Skeletal muscle cell (primary cell): ENCODE results near the gene PRPF40B.
"Not testable (repeated sequence)": the region's sequence is repeated elsewhere in the genome, so short reads cannot be mapped to it uniquely, and the experiment has no call there.

Source experiments
- DNase-seq: peaks from one replicate; pipeline ENCODE4 v3.0.0-alpha.2; 2010; ENCODE audit warnings: low read depth
- H3K4me3 ChIP-seq: 2 replicates; pipeline ENCODE4 v1.5.1; 2011; ENCODE audit warnings: low read depth, mild to moderate bottlenecking, control low read depth, low read length, moderate library complexity

Gene PRPF40B

DNA sequence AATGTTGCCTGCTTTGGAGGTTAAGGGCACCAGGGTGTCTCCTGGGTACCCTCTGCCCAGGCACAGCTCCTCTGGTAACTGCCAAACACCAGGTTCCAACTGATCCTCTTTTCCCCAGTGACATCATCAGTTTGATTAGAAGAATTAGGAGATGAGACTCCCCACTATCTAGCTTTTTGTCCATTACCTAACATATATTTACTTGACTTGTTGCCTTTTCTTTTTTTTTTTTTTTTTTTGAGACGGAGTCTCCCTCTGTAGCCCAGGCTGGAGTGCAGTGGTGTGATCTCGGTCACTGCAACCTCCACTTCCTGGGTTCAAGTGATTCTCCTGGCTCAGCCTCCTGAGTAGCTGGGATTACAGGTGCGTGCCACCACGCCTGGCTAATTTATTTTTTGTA, 17.8 kb upstream of the PRPF40B start, which contains the start of gene FAM186B:
FAM186B (minus strand) TSS at position 101 of the 400 bp plus-strand sequence. CDS start 162 bp downstream, outside the sequence.
- not testable (repeated sequence) for H3K4me3 ChIP-seq, DNase-seq

DNA sequence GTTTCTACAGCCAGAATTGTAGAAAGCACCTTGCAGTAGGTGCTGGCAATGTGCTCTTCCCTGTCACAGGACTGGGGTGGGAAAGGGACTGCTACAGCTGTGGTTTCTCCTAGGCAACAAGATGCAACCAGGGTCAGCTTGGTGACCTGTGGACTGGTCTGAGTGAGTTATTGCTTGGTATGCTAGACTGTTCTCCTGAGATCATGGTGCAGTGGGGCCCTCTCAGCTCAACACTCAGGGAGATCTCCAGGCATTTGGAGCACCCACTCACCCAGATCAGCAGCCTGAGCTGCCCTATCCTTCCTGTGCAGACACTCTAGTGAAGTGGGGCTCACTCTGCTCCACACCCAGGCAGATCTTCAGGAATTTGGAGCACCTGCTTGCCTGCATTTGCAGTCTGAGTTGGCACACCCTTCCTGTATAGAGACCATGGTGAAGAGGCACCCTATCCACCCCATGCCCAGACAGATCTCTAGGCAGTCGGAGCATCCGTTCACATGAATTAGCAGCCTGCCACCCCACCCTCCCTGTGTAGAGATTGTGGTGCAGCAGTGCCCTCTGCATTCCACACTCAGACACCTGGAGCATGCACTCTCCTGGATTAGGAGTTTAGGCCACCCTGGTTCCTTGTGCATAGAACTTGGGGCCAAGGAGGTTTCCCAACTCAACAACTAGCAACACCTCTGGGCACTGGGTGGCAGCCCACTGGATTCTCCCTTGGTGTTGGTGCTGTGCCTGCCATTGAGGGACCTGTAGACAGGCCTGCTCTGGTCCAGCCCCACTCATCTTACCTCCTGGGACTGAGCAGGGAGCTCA, 14.1 kb upstream of the PRPF40B start:
- DNase-seq = no peak
- H3K4me3 ChIP-seq = no peak overlapping the region

DNA sequence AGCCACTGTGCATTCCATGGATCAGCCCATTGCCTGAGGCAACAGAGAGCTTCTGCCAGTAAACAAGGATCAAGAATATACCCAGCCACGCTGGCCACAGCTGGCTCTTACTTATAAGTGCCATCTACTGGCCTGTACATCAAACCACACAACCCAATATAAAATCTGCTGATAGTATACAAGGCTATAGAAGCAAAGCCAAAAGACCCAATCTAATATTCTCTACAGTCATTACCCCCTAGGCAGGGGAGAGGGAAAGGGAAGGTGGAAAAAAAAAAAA, 13.5 kb upstream of the PRPF40B start:
- DNase-seq = no peak
- H3K4me3 ChIP-seq = no peak overlapping the region

DNA sequence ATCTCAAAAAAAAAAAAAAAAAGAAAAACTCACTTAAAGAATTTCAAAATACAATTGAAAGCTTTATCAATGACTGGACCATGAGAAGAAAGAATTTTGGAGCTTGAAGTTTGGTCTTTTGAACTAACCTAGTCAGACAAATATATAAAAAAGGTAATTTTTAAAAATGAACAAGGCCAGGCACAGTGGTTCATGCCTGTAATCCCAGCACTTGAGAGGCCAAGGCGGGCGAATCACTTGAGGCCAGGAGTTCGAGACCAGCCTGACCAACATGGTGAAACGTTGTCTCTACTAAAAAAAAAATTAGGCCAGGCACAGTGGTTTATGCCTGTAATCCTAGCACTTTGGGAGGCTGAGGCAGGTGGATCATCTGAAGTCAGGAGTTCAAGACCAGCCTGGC, 12.6 kb upstream of the PRPF40B start:
- H3K4me3 ChIP-seq, DNase-seq: not testable (repeated sequence)

DNA sequence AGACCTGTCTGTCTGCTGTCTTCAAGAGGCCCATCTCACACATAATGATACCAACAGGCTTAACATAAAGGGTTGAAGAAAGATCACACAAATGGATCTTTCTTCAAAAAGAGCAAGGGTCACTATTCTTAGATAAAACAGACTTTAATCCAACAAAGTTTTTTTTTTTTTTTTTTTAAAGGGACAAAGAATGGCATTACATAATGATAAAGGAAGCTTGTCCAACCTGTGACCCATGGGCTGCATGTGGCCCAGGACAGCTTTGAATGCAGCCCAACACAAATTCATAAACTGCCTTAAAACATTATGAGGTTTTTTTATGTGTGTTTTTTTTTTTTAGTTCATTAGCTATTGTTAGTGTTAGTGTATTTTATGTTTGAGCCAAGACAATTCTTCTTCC, 11.2 kb upstream of the PRPF40B start:
- no peak for DNase-seq
- H3K4me3 ChIP-seq = no peak overlapping the region

DNA sequence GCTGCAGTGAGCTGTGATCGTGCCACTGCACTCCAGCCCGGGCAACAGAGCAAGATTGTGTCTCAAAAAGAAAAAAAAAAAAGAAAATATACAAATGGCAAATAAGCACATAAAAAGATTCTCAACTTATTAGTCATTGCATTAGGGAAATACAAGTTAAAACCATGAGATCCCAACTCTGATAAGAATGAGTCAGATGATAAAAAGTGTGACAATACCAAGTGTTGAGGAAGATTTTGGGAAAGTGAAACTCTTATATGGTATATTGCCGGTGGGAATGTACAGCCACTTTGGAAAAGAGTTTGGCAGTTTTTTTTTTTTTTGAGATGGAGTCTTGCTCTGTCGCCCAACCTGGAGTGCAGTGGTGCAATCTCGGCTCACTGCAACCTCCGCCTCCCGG, 7.6 kb upstream of the PRPF40B start:
- H3K4me3 ChIP-seq = no peak overlapping the region
- no peak for DNase-seq

DNA sequence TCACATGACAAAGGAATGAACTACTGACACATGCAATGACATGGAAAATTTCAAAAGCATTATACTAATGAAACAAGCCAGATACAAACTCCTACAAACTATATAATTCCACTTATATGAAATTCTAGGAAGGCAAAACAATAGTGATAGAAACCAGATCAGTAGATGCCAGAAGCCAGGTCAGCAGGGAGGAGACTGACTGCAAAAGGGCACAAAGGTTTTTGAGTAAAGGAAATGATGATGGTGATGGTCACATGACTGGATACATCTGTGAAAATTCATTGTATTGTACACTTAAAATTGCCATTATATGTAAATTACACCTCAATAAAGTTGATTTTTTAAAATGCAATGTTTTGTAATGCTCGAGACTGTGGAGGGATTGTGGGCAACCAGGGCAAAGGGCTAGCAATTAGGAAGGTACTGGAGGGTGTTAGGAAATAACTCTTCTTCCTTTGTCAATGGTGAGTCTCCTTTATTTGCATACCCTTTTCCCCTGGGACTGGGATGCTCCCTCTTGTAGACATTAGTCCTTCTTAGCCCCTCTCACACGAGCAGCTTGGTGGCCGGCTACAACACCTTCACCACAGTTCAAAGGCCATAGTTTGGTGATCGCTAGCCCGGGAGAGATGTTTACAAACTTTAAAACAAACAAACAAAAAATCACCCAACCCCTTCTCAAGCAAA, 6.7 kb upstream of the PRPF40B start:
- DNase-seq = no peak
- no peak overlapping the region for H3K4me3 ChIP-seq

DNA sequence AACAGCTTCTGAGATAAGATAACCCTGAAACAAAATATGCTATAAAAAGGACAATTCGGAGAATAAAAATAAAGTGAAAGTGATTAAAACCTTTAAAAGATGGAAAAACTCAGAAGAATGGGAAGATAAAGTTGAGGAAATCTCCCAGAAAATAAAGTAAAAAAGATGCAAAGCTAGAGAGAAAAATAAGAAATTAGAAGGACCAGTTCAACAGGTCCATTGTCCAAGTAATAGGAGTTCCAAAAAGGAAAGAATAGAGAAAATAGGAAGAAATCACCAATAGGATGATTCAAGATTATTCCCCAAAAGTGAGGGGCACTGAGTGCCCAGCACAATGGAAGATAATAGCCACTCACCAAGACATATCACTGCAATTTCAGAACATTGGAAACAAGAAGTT, 4.8 kb upstream of the PRPF40B start:
- no peak overlapping the region for H3K4me3 ChIP-seq
- no peak for DNase-seq

DNA sequence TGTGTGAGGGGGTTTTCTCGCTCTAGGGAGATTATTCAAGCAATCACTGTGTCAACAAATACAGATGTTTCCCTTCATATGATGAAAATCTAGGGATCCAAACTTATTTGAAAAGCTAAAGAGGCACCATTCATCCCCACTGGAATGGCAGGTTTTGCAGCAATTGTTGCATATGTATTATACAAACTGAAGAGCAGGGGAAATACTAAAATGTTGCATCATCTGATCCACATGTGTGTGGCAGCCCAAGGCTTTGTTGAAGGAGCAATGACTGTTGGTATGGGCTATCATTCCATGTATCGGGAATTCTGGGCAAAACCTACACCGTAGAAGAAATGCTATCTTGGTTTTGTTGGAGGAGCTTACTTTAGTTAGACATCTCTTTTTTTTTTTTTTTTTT, 4.1 kb upstream of the PRPF40B start:
- no peak overlapping the region for H3K4me3 ChIP-seq
- no peak for DNase-seq

DNA sequence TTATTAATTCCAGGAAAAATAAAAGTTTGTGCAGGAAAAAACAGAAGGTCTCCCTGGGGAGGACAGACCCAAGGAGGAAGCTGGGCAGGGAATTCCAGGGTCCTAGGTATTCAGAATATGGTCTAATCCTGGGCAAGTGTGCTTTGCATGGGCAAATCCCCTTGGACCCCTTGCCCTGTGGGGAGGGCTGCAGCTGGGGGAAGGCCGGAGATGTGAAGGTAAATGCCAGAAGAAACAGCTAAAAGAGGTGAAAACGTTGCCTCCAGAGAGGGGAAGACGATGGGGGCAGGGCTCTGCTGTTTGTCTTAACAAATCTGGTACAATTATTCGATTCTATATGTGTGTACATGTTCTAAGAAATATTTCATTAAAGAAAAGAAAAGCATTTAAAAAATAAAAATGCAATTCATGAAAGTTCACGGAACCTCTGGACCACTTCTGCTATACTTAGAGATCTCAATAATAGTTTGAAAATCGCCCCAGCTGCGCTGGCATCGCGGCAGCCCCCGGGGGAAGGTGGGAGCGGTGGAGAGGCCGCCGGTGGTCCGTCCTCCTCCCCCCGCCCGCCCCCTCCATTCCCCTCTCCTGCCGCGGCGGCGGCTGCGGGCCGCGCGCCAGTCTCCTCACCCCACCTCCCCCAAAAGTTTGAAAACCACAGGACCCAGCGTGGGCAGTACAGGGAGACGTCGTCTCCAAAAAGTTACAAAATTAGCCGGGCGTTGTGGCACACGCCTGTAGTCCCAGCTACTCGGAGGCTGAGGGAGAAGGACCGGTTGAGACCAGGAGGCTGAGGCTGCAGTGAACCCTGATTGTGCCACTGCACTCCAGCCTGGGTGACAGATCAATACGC, 1.5 kb upstream of the PRPF40B start:
- H3K4me3 ChIP-seq = peak overlapping the region; percentile 64
- DNase-seq = no peak

DNA sequence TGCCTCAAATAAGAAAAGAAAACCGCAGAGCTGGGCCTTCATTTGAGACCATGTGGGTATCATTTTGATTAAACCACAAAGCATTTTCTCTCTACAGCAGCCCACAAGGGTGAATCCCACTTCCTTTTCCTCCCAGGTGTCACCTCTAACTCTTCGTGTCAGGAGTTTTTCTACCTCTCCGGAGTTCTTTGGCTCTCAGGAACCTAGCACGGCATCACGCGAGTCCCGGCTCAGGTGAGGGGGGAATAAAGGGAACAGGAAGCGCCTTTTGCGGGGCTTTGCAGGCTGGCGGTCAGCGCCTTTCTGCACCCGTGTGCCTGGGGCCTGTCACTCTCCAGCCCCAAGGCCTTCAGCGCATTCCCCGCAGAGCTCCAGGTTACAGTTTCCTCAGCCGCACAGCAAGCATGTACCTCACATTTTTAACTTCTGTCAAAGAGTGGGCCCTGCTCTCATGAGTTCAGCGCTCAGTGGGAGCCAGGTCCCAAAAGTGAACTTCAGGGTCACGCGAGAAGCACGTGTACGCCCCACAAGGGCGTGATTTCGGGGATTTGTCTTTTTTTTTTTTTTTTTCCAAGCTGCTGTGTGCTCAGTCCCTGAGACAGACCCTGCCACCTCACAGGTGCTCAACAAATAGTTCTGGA, 740 bp upstream of the PRPF40B start:
- peak overlapping the region; percentile 64 for H3K4me3 ChIP-seq
- no peak for DNase-seq

DNA sequence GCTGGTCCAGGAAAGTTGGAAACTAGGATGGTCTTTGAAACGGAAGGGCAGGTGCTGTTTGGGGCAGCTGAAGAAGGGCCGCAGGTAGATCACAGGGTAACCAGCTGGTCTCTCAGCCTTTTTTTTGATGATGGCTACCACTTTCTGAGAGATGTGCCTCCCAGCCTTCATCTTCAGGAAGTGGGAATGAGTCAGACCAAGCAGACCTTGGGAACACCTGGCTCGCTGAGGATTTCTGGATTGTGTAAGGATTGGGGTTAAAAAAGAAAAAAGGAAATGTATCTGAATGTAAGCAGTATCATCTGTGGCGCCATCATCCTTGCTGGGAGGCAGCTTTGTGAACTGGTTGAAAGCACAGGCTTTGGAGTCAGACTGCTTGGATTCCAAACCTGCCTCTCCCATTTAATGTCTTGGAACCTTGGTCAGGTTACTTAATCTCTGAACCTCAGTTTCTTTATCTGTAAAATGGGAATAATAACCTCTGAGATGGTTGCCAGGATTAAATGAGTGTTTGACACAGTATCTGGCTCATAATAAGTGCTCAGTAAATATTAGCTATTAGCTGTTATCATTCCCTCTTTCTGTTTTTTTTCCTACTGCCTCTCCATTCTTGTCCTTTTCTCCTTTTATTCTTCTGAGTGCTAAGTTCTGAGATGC, 1.7 kb downstream of the PRPF40B start:
- no peak overlapping the region for H3K4me3 ChIP-seq
- DNase-seq = no peak

DNA sequence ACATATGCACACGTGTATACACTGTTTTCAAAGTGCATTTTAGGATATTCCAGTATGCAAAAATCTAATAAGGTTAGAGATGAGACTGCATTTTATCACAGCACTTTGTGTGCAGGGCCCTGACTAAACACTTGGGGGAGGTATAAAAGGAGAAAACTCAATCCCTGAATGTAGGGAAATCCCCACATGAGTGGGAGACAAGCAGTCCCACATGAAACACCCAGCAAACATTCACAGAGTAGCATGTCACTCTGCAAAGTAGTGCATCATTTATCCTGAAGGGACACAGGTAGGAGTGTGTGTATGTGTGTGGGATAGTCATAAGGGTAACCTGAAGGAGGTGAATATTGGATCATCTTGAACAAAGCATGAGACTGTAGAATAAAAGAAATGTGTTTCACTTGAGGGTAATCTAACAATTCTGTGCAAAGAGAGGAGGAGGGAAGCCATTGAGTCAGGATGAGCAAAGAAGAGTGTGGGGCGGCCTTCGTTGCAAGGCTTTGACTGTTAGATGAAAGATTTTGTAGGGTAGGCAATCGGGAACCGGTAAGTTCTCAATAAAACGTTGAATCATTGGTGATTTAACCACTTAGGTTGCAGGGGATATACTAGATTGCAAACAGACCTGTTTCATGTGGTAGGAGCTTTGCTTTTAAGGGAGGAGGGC, 2.9 kb downstream of the PRPF40B start:
- no peak for DNase-seq
- no peak overlapping the region for H3K4me3 ChIP-seq

DNA sequence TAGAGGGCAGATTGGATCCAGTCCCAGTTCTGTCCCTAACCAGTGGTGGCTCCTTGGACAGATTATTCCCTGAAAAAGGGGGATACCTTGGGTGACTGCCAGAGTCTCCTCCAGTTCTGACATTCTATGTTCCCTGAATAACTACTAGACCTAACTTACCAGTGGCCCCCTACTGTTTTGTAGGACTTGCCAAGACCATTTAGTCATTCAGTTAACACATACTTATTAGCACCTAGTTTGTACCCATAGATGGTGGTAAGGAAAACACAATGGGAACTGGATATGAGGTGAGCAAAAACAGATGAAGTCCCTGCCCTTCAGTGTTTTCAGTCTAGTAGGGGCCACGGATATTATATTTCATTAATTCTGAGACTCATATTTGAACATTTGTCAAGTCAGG, 3.5 kb downstream of the PRPF40B start:
- DNase-seq = no peak
- H3K4me3 ChIP-seq = no peak overlapping the region

DNA sequence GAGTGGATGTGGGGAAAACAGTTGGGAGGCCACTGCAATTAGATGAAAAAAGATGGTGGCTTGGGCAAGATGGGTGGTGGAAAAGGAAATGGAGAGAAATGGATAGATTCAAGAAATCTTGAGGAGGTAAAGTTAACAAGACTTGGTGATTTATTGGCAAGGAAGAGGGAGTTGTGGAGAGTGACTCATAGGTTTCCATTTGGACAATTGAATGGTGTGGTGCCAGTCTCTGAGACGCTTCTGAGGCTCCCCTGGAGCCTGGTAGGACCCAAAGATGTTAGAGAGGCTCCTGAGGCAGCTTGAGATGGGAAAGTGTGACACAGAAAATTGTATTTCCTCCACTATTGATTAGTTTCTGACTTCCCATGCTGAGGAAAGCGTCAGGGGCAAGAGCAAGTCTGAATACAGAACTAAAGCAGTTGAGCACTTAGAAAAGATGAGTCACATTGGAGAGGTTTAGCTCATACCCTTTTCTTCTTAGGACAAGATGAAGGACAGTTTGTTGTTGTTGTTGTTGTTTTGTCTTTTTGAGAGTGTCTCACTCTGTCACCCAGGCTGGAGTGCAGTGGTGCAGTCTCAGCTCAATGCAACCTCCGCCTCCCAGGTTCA, 4.5 kb downstream of the PRPF40B start:
- no peak for DNase-seq
- no peak overlapping the region for H3K4me3 ChIP-seq

DNA sequence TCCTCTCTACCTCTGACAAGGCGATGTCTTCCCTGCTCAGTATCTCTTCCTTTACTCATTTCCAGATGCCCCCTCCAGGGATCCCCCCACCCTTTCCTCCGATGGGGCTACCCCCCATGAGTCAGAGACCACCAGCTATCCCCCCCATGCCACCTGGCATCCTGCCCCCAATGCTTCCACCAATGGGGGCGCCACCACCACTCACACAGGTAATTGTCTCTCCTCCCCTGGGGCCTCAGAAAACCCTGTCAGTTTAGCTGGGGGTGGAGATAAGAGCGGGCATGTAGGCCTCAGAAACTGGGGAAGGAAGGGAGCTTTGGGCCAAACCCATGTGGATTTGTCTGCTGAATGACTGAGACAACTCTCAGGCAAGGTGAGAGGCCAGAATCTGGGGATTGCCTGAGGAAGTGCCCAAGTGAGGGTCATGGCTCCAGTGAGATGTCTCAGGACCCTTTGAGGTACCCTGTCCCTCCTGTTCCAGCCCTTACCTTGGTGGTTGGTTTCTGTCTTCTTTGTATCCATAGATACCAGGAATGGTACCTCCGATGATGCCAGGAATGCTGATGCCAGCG, 8.1 kb downstream of the PRPF40B start:
- no peak for DNase-seq
- no peak overlapping the region for H3K4me3 ChIP-seq

DNA sequence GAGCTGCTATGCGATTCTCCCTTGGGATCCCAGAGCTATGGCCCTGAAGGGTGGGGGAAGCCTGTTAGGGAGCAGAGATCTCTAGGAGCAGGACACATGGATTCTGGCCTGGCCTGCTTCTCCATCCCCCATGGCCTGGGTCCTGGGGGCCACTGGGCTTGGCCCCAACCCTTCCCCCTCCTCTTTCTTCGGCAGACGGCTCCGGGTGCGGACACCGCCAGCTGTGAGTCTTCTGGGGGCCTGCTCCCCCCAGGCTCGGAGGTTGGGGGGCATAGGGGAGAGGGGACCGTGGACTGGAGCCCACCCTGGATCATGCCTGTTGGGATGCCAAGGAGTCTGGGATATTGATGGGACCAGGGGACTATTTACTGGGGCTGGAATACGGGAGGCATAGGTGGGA, 9.0 kb downstream of the PRPF40B start:
- no peak for DNase-seq
- H3K4me3 ChIP-seq = no peak overlapping the region

DNA sequence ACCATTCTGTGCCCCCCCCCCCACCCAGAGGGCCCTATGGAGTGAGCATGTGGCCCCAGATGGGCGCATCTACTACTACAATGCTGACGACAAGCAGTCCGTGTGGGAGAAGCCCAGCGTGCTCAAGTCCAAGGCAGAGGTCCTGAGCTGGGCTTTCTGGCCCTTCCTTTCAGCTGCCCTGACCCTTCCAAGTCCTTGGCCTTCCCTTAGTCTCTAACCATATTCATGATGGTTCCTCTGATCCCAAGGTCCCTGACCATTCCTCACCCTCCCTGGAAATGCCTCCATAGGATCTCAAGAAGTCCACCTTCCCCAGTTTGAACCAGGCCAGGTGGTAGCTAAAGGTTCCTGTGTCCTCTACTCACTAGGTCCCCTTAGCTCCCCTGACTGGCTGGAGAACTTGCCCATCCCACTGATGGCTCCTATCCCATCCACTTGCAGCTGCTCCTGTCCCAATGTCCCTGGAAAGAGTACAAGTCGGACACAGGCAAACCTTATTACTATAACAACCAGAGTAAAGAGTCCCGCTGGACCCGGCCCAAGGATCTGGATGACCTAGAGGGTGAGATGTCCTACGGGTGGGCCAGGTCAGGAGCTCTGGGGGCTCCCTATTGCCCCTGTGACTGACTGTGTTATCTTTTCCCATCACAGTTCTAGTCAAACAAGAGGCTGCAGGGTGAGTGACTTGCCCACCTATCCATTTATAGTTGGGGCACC, 9.8 kb downstream of the PRPF40B start:
- H3K4me3 ChIP-seq = no peak overlapping the region
- DNase-seq = no peak
